Nephron progenitor cell (in vitro differentiated cells): Measurements from ENCODE around the gene NRG4.
"Not testable (repeated sequence)": the region's sequence is repeated elsewhere in the genome, so short reads cannot be mapped to it uniquely, and the experiment has no call there.

ENCODE experiments used
- DNase-seq: peaks from one replicate; pipeline ENCODE4 v3.0.0; 2021
- H3K27ac Mint-ChIP-seq: 2 replicates; pipeline ENCODE4 v1.8.0; 2021; ENCODE audit warnings: mild to moderate bottlenecking, moderate library complexity, mixed read lengths
- H3K27me3 Mint-ChIP-seq: 2 replicates; pipeline ENCODE4 v1.8.0; 2021; ENCODE audit warnings: mild to moderate bottlenecking, low read depth, mixed read lengths; ENCODE audit not compliant: poor library complexity
- H3K36me3 Mint-ChIP-seq: 2 replicates; pipeline ENCODE4 v1.8.0; 2021; ENCODE audit warnings: low read depth, mixed read lengths
- H3K4me1 Mint-ChIP-seq: 2 replicates; pipeline ENCODE4 v1.8.0; 2021; ENCODE audit warnings: mixed read lengths
- H3K4me3 Mint-ChIP-seq: 2 replicates; pipeline ENCODE4 v1.8.0; 2021; ENCODE audit warnings: mild to moderate bottlenecking, moderate library complexity, mixed read lengths
- H3K9me3 Mint-ChIP-seq: 2 replicates; pipeline ENCODE4 v1.8.0; 2021; ENCODE audit warnings: mild to moderate bottlenecking, moderate library complexity, mixed read lengths
- CTCF ChIP-seq: fragments of 200-600 bp; sonication (generic); IDR thresholded peaks from 2 replicates; pipeline ENCODE4 v1.5.0; 2021; ENCODE audit warnings: antibody characterized with exemption

NRG4 gene

GRCh38 chr15:75985971-75986370 lies 26.3 kb downstream of the NRG4 start:
- Mint-ChIP-seq H3K4me1 (no peaks in the 10 kb centered on the region), H3K27ac (no peak overlapping the region), H3K36me3 (no peaks in the 10 kb centered on the region), H3K27me3 (peaks cover 10% of the 10 kb centered on the region), H3K4me3 (no peak overlapping the region), H3K9me3 (no peaks in the 10 kb centered on the region)
- no peak for DNase-seq
- TF ChIP-seq CTCF, result no peak

- peaks cover 10% of the 10 kb centered on the region for H3K27me3 Mint-ChIP-seq
- not testable (repeated sequence) for H3K9me3 Mint-ChIP-seq, DNase-seq, H3K4me3 Mint-ChIP-seq, H3K36me3 Mint-ChIP-seq, H3K27ac Mint-ChIP-seq, H3K4me1 Mint-ChIP-seq
These were observed 27.5 kb downstream of the NRG4 start for GRCh38 chr15:75984706-75985105.

- Mint-ChIP-seq H3K9me3 (peaks cover 6% of the 10 kb centered on the region), H3K36me3 (no peaks in the 10 kb centered on the region), H3K4me1 (no peaks in the 10 kb centered on the region), H3K4me3 (no peak overlapping the region), H3K27ac (no peak overlapping the region), H3K27me3 (peaks cover 10% of the 10 kb centered on the region)
- TF ChIP-seq CTCF, result no peak
- DNase-seq, result no peak
These were observed 29.8 kb downstream of the NRG4 start for GRCh38 chr15:75982468-75982867.

- peaks cover 6% of the 10 kb centered on the region for H3K9me3 Mint-ChIP-seq
- TF ChIP-seq CTCF, result no peak
- H3K36me3 Mint-ChIP-seq, result no peaks in the 10 kb centered on the region
- no peak for DNase-seq
- no peaks in the 10 kb centered on the region for H3K4me1 Mint-ChIP-seq
- peaks cover 10% of the 10 kb centered on the region for H3K27me3 Mint-ChIP-seq
- no peak overlapping the region for H3K4me3 Mint-ChIP-seq
- no peak overlapping the region for H3K27ac Mint-ChIP-seq
These were observed 30.9 kb downstream of the NRG4 start for GRCh38 chr15:75981149-75981815.

- Mint-ChIP-seq H3K9me3 (peaks cover 37% of the 10 kb centered on the region), H3K27me3 (peaks cover 20% of the 10 kb centered on the region)
These were observed 35.5 kb downstream of the NRG4 start for GRCh38 chr15:75976766-75977165.

GRCh38 chr15:75966073-75966472 lies 46.2 kb downstream of the NRG4 start:
- Mint-ChIP-seq H3K4me3 (no peak overlapping the region), H3K9me3 (peaks cover 5% of the 10 kb centered on the region)
- no peak for TF ChIP-seq CTCF

More at GRCh38 chr15:75976766-75977165, 35.5 kb downstream of the NRG4 start:
- not testable (repeated sequence) for H3K36me3 Mint-ChIP-seq, DNase-seq, H3K4me3 Mint-ChIP-seq, H3K4me1 Mint-ChIP-seq, H3K27ac Mint-ChIP-seq

GRCh38 chr15:75961331-75961730 lies 50.9 kb downstream of the NRG4 start:
- Mint-ChIP-seq H3K27ac (no peak overlapping the region), H3K36me3 (no peaks in the 10 kb centered on the region), H3K27me3 (no peaks in the 10 kb centered on the region), H3K4me3 (no peak overlapping the region), H3K9me3 (peaks cover 5% of the 10 kb centered on the region), H3K4me1 (no peaks in the 10 kb centered on the region)
- DNase-seq, result no peak
- TF ChIP-seq CTCF, result no peak

More at GRCh38 chr15:75966073-75966472, 46.2 kb downstream of the NRG4 start:
- no peak for DNase-seq
- no peak overlapping the region for H3K27ac Mint-ChIP-seq
- no peaks in the 10 kb centered on the region for H3K27me3 Mint-ChIP-seq
- H3K4me1 Mint-ChIP-seq, result no peaks in the 10 kb centered on the region
- no peaks in the 10 kb centered on the region for H3K36me3 Mint-ChIP-seq
